GM18517 (cell line): ENCODE data around the gene MAPKBP1.

Experiments used
- ATAC-seq: cut with Tn5 transposase; IDR thresholded peaks from one replicate; pipeline ENCODE4 v1.9.1; 2021; ENCODE audit warnings: mild to moderate bottlenecking, moderate library complexity; ENCODE audit not compliant: unreplicated experiment

MAPKBP1 gene

GRCh38 chr15:41804916-41805666, 30.8 kb downstream of the MAPKBP1 start:
- ATAC-seq = no peak

GRCh38 chr15:41805711-41806110, 31.4 kb downstream of the MAPKBP1 start:
- no peak for ATAC-seq

GRCh38 chr15:41806291-41807181, 32.3 kb downstream of the MAPKBP1 start:
- no peak for ATAC-seq

- no peak for ATAC-seq
Observed at GRCh38 chr15:41809121-41809520, 34.8 kb downstream of the MAPKBP1 start.

- no peak for ATAC-seq
Observed at GRCh38 chr15:41809526-41810220, 35.4 kb downstream of the MAPKBP1 start.

DNA sequence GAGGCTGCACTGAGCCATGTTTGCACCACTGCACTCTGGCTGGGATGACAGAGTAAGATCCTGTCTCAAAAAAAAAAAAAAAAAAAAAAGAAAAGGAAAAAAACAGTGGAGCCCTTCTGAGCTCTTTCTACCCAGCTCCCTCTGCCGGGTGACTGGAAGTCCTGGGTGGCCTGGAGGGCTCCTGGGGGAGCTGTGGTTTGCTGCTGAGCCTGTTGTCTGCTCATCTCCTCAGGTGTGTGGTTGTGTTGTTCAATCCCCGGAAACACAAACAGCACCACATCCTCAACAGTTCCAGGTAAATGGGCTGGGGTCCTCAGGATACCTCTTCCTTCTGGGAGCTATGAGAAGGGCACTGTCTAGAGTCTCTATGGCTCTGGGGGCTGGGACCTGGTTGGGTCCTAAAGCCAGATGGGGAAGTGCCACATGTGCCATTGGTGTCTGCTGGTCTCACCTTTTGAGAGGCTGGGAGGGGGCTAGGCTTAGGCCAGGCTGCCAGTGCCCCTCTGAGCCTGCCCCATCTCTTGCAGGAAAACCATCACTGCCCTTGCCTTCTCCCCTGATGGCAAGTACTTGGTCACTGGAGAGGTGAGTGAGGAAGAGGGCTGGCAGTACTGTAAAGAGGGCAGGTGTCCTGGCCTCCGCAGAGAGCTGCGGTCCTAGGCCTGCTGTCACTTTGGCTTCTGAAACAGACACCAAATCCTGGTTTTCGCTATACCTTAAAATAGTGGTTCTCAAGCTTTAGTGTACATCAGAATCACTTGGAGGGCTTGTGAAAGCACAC, 36.6 kb downstream of the MAPKBP1 start:
- ATAC-seq = no peak

- ATAC-seq = no peak
Observed at GRCh38 chr15:41811432-41812195, 37.3 kb downstream of the MAPKBP1 start.

GRCh38 chr15:41812820-41813375, 38.6 kb downstream of the MAPKBP1 start:
- ATAC-seq = no peak

GRCh38 chr15:41813426-41813825, 39.1 kb downstream of the MAPKBP1 start:
- ATAC-seq = no peak

DNA sequence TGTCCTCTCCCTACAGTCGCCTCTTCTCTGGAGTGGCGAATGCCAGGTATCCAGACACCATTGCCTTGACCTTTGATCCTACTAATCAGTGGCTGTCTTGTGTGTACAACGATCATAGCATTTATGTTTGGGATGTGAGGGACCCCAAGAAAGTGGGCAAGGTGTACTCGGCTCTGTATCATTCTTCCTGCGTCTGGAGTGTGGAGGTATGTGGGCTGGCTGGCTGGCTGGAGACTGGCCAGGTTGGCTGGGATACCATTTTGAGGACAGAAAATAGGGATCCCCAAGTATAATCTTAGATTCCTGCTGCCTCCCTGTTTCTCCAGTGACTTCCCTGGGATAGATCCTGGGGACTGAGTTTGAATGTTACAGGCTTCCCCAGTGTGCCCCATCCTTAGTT, 40.2 kb downstream of the MAPKBP1 start:
- no peak for ATAC-seq

- ATAC-seq = no peak
Observed at GRCh38 chr15:41816788-41817187, 42.5 kb downstream of the MAPKBP1 start.

DNA sequence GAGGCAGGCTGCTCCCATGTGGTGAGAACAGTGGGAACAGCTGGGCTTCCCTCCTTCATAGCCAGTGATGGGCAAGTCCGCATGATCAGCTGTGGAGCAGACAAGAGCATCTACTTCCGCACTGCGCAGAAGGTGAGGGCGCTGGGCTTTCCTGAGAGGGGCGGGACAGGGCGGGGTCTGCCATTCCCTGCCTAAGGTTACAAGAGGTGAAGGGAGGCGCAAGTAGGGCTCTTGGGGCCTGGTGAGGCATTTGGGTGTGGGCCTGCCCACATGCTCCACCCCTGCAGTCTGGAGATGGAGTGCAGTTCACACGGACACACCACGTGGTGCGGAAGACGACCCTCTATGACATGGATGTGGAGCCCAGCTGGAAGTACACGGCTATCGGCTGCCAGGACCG, 43.0 kb downstream of the MAPKBP1 start:
- no peak for ATAC-seq

DNA sequence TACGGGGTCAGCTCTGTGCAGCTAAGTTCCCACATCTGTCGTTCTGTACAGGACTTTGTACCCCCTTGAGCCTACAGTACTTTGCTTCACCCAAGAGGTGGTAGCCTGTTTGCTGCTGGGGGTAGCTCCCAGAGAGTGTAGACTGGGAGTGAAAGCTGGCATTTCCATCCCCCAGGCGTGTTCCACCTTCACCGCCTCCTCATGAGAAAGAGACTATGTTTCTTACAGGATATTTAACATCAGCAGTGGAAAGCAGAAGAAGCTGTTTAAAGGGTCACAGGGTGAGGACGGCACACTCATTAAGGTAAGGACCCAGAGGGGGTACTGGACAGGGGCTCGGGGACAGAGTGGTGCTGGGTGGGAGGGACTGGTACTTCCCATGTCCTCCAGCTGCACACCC, 43.5 kb downstream of the MAPKBP1 start:
- no peak for ATAC-seq

DNA sequence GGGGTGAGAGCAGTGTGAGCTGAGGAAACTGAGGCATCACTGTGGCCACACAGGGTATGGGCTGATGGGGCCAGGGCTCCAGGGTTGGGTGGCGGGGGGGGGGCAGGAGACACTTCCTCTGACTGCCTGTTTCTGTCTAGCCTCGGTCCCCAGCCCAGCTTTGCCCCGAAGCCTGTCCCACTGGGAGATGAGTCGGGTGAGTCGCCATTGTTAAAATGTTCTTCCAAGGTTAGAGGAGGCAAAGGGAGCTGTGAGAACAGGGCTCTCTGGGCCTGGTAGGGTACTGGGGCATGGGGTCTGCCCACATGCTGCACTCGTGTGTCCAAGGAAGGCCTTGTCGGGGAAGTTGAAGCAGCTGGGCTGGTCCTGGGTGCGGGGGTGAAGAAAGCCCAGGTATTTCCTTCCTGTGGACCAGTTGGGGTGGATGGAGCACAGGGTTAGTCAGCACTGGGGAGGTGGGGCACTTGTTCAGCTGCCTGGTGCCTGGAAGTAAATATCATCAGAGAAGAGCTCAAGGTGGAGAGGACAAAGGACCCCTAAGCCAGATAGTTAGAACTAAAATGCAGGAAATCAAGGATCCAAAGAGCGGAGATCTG, 45.3 kb downstream of the MAPKBP1 start:
- ATAC-seq = no peak

DNA sequence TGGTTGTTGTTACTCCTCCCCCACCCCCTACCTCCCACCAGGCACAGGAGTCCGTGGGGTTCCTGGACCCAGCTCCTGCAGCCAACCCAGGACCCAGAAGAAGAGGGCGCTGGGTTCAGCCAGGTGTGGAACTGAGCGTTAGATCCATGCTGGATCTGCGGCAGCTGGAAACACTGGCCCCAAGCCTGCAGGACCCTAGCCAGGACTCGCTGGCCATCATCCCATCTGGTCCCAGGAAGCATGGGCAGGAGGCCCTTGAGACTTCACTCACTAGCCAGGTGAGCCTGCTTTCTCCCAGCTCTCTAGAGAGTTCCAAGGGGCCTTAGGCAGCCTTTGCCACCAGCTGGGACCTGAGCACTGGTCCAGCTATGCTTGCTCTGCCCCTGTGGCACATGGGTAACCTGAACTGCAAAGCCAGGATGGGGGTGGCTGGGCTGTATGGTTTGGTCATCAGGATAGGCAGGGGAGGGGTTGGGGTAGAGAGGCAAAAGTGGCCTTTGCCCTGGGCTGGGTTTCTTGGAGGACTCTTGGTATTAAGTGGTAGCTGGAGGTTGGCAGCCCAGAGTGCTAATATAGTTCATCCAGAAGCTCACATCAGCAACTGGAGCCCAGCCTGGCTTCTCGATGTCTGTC, 46.6 kb downstream of the MAPKBP1 start:
- ATAC-seq = no peak

DNA sequence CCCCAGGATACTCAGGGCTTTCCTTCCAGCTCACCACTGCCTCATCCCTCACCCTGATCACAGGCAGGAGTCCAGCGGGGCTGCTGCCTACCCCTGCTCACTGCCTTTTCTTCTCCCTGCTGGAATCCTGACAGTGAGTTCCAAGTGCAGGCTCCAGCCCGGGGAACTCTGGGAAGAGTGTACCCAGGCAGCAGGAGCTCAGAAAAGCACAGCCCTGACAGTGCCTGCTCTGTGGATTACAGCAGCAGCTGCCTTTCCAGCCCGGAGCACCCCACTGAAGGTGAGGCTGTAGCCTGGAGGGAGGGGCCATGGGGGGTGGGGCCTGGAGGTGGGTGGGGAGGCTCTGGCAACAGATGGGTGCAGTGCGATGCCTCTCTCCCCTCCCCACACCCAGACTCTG, 47.5 kb downstream of the MAPKBP1 start:
- no peak for ATAC-seq

- no peak for ATAC-seq
Observed at GRCh38 chr15:41822471-41822870, 48.2 kb downstream of the MAPKBP1 start.

DNA sequence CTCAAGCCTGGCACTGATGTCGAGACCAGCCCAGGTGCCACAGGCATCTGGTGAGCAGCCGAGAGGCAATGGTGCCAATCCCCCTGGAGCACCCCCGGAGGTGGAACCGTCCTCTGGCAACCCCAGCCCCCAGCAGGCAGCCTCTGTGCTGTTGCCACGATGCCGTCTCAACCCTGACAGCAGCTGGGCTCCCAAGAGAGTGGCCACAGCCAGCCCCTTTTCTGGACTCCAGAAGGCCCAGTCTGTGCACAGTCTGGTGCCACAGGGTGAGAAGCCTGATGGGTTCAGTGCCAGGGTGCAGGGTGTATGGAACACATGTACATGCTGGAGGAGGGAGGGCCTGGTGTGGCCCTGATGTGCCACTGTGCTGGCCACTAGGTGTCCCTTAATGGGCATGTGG, 48.7 kb downstream of the MAPKBP1 start:
- ATAC-seq = no peak

DNA sequence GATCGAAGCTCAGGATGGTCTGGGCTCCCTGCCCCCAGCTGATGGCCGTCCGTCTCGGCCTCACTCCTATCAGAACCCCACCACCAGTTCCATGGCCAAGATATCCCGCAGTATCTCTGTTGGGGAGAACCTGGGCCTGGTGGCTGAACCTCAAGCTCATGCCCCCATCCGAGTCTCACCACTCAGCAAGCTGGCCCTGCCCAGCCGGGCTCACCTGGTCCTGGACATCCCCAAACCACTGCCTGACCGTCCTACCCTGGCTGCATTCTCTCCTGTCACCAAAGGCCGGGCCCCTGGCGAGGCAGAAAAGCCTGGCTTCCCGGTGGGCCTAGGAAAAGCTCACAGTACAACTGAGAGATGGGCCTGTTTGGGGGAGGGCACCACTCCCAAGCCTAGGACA, 49.2 kb downstream of the MAPKBP1 start:
- ATAC-seq = no peak
